Head of caudate nucleus (tissue), 42 donors: ENCODE measurements around the gene NR2F1.

Source experiments
- DNase-seq, 42 donors: peaks; one replicate each; pipeline versions ENCODE4 v3.0.0 to v3.0.0-alpha.2; 2020 to 2021; ENCODE audit warnings: mixed read lengths in 7 of 42
- intact Hi-C: fragments of 100-400 bp; cut with DNase I; formaldehyde crosslinking; loops from one replicate; pipeline ENCODE4 v1.15.0; 2022

NR2F1 gene

GRCh38 chr5:93587597-93588351 is 4.8 kb downstream of the NR2F1 start:
- DNase-seq, result peak in 2 of 42 donors; percentile 42

GRCh38 chr5:93588352-93589151 is 5.5 kb downstream of the NR2F1 start:
- peak in 2 of 42 donors; percentile 38 to 53 for DNase-seq
- intact Hi-C loops, result loop anchor here (5.0 kb wide), 1 partner anchor 34 kb away; no protein-coding TSS in a partner anchor

More at GRCh38 chr5:93587597-93588351, 4.8 kb downstream of the NR2F1 start:
- intact Hi-C loops, result loop anchor here (5.0 kb wide), 1 partner anchor 35 kb away; no protein-coding TSS in a partner anchor

- no peak for DNase-seq
- intact Hi-C loops, result loop anchor here (5.0 kb wide), 1 partner anchor 33 kb away; no protein-coding TSS in a partner anchor
These were observed 6.3 kb downstream of the NR2F1 start for GRCh38 chr5:93589152-93589828.

DNA sequence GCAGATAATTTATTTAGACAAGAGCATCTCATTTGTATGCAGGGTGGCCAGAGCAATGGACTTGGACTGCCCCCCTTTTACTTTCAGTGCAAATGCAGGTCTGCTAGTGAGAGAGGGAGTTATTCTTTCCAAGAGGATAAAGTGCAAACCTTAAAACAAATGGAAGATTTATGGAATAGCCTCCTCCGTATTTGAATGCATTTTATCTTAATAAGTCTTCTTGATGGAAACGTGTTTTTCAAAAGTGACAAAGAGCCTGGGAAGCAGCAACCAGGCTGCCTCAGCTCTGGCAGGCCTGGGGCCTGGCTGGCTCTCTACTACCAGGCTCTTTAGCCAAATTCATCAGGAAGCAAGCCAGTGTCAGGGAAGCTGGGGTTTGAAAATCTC is 6.8 kb downstream of the NR2F1 start:
- intact Hi-C loops, result loop anchor here (5.0 kb wide), 1 partner anchor 32 kb away; no protein-coding TSS in a partner anchor

GRCh38 chr5:93590493-93590892 is 7.5 kb downstream of the NR2F1 start:
- no peak for DNase-seq
- intact Hi-C loops, result no loop called here

More for the DNA sequence above, 6.8 kb downstream of the NR2F1 start:
- peak in 2 of 42 donors; percentile 38 to 61 for DNase-seq

- intact Hi-C loops, result no loop called here
- peak in 1 of 42 donors; percentile 27 for DNase-seq
These were observed 8.4 kb downstream of the NR2F1 start for GRCh38 chr5:93591323-93591945.

DNA sequence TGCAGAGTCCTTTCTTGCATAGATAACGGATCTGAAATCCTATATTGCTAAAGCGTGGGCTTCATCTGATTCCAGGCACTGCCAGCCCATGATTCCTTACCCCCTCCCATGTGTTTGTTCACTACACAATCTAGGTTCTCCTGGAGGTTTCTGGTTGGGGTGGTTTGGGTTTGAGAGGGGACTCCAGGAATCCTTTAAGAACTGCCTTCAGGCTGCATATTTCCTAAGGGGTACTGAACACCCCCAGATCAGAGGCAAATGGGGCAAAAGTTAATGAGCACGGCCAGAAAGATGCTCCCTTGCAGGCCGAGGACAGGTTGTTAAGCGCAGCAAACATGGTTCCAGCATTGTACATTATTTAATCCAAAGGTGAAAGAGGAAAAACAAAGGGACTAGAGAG is 9.9 kb downstream of the NR2F1 start:
- intact Hi-C loops, result no loop called here
- no peak for DNase-seq

DNA sequence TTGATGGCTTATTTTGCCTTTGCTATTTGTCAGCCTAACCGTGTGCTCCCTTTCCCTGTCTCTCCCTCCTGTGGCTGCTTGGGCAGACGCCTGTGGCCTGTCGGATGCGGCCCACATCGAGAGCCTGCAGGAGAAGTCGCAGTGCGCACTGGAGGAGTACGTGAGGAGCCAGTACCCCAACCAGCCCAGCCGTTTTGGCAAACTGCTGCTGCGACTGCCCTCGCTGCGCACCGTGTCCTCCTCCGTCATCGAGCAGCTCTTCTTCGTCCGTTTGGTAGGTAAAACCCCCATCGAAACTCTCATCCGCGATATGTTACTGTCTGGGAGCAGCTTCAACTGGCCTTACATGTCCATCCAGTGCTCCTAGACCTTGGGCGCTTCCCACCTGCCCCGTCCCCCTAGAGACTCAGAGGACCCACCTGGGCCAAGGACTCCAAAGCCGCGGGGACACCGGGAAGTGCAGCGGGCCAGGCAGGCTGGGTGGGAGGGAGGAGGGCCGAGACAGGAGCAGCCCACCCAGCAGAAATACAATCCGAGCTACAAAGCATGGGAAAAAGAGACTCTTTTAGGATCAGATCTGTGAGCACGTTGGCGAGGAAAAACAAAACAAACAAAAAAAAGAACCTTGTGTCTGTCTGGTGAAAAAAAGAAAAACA is 10.6 kb downstream of the NR2F1 start:
- intact Hi-C loops, result no loop called here

DNA sequence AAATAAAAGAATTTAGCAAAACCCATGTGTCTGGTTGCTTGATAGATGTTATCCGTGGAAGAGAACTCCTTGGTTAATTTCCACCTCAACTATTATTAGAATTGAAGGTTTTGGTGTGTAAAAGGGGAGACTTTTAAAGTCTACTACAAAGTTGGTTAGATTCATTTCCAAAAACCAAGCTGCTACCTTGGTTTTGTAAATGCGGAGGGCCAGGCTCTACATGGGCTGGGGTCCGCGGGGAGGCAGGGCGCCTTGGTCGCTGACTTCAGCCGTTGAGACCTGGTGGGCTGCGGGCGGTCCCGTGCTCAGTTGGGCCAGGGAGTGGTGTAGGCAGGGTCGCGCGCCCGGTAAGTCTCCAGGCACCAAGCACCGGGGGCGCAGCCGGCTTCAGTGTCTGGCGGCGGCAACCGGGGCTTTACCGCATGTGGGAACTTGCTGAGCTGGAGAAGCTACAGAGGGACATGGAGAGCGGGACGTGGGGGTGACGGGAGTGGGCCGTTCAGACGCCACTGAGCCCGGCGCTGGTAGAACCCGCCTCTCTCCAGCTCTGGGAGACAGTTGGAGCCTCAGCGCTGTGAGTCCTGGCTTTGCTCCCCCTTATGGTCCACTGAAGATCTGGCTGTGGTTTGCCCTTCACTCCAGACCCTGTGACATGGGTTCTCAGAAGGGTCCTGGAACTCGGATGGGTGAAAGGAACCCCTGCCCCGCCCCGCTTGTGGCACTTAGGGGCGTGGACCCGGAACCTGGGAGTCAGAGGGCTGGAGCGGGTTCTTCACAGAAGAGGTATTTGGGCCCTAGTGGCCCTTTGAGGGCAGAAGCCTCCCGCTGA is 11.8 kb downstream of the NR2F1 start:
- DNase-seq, result peak in 1 of 42 donors; percentile 33
- intact Hi-C loops, result no loop called here

More for the DNA sequence above, 10.6 kb downstream of the NR2F1 start:
- DNase-seq, result peak in 1 of 42 donors; percentile 25

- no peak for DNase-seq
- intact Hi-C loops, result no loop called here
These were observed 12.6 kb downstream of the NR2F1 start for GRCh38 chr5:93595420-93596147.

DNA sequence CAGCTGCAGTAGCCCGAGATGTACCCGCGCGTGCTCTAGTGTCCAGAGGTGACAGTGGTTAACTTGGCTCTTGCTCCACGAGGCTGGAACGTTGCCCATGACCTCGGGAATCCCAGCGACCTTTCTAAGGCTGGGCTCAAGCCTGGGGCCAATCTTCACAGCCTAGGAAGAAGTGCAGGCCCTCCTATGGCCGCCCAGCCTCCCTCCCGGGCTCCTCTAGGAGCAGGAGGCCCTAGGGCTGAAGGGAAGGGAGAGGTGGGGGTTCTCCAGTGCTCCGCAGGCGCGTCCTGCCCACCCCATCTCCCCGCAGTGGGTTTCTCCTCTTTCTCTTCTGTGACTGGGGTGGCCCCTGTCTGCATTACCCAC is 13.3 kb downstream of the NR2F1 start:
- intact Hi-C loops, result no loop called here
- DNase-seq, result no peak

DNA sequence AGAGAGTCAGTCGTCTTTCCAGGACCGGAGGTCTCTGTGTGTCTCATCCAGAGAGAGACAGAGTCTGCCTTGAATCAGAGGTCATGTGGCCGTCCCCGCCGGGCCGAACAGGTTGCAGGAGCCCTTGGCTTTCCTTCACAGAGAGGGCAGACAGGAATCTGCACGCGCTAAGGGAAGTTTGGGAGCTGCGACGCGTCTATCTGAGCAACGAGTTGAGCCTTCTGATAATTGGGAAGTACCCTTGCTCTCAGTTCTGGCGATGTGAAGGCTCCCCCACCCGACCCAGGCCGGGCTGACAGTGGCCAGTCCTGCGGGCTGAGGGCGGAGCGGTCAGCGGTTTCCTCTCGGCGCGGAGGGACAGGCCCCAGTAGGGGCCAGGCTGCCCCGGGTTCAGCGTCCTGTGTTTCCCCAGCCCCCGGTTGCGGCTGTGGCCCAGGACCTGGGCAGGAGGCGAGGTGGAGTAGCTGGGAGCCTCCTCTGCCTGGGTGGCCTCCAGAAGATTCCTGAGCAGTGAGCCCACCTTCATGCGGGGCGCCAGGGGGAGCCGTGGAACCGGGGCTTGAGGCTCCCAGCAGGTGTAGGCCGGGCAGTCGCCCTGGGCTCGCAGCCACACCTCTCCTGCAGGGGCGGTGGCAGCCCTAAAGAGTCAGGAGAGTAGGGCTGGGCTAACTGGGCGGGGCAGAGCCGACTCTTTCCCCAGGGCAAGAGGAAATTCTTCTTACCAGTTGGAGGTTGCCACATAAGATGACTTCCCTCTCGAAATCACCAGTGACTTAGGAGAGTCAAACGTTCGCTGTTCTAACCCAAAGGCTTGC is 13.9 kb downstream of the NR2F1 start:
- peak in 1 of 42 donors; percentile 34 for DNase-seq
- intact Hi-C loops, result no loop called here

GRCh38 chr5:93598091-93599000 is 15.3 kb downstream of the NR2F1 start:
- intact Hi-C loops, result no loop called here
- peak in 1 of 42 donors; percentile 23 for DNase-seq

- no peak for DNase-seq
- intact Hi-C loops, result no loop called here
These were observed 16.0 kb downstream of the NR2F1 start for GRCh38 chr5:93599001-93599379.
